GM19455 (cell line): ENCODE data around the gene C5orf52.
"Not testable (repeated sequence)": the region's sequence is repeated elsewhere in the genome, so short reads cannot be mapped to it uniquely, and the experiment has no call there.

ENCODE experiments used
- ATAC-seq: cut with Tn5 transposase; IDR thresholded peaks from one replicate; pipeline ENCODE4 v1.9.1; 2021; ENCODE audit not compliant: unreplicated experiment

The C5orf52 gene

GRCh38 chr5:157670662-157671591 lies at the start of gene C5orf52:
Gene C5orf52 (plus strand): TSS chr5:157671533. CDS start chr5:157671615, 82 bp downstream.
- ATAC-seq = no peak

- ATAC-seq = no peak
Measured at GRCh38 chr5:157624144-157624543, 47.2 kb upstream of the C5orf52 start.

- no peak for ATAC-seq
Measured at GRCh38 chr5:157626831-157627230, 44.5 kb upstream of the C5orf52 start.

GRCh38 chr5:157630341-157630740 lies 41.0 kb upstream of the C5orf52 start:
- ATAC-seq = no peak

DNA sequence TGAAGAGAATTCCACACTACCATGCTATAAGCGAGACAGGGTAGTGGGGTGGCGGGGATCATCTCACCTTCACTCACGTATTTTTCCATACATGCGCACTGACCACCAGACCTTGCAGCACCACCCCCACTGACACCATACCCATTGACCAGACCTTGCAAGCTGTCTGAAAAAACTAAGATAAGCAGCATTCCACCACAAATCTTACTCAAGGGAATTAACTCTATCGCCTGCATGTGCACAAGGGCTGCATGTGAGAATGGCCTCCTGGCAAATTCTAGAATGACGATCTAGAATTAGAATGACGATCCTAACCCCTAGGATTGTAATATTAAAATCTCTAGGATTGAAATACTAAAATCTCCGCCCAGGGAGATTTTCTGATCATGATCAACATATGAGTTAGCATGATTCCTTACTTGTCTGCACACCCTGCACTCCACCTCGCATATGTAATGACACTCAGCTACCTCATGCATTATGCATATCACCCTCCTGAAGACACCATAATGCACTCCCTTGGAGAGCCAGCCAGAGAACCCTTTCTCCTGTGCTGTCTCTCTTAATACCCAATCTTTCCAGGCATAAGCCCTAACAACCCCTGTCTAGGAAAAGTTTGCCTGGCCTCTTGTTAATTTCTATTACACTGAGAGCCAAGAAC lies 30.8 kb upstream of the C5orf52 start:
- ATAC-seq = no peak

DNA sequence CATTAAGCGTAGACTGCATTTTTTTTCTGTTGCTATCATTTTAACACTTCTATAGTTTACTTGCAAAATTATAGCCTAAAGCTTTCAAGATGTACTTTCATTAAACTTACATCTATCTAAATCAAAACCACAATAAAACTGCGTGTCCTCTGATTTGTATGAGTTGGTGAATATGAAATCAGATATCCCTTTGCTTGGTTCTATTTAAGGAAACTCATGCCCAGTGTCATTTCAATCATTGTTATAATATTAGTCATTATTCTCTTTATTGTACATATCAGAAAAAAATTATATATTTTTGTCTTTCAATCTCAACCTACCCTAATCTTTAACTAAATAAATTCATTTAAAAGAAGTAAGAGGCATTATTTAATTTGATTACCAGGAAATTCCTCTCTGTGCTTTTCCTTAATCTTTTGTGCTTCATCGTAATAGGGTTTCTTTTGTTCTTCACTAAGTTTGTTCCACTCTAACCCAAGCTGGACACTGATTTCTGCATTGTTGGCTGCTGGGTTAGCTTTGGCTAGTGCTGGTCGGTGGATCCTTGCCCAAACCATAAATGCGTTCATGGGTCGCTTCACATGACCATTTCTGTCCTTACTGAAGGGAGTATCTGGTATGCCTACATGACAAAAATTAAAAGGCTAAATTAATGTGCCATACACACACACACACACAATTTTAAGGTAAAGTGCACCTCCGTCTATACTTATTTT lies 22.9 kb upstream of the C5orf52 start:
- no peak for ATAC-seq

DNA sequence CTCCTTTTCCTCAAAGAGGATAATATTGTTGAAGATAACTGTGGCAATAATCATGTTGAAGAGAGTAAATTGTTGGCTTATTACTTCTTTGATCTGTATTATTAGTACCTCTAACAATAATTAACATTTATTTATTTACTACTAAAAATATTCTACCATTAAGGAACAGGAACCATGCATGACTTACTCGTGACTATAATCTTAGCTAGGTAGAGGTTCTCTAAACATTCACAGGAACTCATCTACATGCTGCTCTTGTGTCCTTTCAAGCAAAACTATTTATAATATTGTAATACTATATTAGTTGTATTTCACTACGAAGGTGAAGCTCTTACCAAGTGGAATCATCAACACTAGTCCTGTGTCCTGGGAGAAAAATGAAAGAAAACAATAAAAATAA lies 22.2 kb upstream of the C5orf52 start:
- ATAC-seq = no peak

GRCh38 chr5:157650991-157651611 lies 20.2 kb upstream of the C5orf52 start:
- ATAC-seq = no peak

DNA sequence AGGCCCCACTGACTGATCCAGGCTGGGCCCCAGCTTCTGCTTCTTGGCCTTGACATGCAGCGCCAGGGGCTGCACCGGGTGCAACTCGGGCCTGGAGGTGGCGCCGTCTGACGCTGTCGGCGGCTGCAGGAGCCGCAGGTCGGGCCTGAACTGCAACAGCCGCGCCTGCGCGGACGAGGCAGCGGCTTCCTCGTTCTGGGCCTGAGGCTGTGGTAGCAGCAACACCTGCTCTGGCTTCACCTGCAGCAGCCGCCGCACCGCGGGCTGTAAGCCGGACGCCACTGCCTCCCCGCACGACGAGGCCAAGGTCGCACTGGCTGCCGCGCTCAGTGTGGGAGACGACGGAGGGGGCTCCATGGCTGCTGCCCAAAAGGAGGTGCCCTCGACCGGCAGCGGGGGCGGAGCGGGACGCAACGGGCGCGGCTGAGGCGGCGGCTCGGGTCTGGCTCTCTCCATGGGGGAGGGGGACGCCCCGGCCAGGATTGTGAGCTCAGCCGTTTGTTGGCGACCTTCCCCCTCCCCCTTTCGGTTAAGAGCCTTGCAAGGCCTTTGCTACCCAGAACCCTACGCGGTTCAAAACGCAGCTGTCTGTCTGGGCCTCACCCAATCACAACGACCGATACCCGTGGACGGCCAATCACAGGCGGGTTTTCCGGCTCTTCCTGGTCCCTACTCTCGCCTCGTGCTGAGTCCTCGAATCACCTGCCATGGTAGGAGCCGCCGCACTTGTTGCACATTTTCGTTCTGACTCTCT lies 19.5 kb upstream of the C5orf52 start:
- ATAC-seq = no peak

DNA sequence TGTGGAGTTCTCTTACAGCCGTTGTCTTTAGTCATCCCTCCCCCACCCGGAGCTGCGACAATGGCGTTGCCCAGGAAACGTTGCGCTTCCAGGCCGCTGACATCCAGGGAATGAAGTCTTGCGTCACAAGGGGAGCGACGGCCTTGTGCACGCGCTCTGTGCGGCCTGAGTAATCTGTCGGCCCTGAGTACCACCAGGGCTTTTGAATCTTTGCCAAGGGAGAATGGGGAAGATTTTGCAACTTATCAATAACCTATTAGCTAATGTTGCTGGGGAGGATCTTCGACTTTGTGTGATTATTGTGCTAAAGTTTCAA lies 19.0 kb upstream of the C5orf52 start, which contains the start of gene SOX30:
Gene SOX30, minus strand, starts transcription at position 62 of the 316 bp plus-strand sequence. CDS start 360 bp downstream, outside the sequence.
- no peak for ATAC-seq

GRCh38 chr5:157657516-157657915 lies 13.8 kb upstream of the C5orf52 start:
- no peak for ATAC-seq

GRCh38 chr5:157658893-157659292 lies 12.4 kb upstream of the C5orf52 start:
- no peak for ATAC-seq

DNA sequence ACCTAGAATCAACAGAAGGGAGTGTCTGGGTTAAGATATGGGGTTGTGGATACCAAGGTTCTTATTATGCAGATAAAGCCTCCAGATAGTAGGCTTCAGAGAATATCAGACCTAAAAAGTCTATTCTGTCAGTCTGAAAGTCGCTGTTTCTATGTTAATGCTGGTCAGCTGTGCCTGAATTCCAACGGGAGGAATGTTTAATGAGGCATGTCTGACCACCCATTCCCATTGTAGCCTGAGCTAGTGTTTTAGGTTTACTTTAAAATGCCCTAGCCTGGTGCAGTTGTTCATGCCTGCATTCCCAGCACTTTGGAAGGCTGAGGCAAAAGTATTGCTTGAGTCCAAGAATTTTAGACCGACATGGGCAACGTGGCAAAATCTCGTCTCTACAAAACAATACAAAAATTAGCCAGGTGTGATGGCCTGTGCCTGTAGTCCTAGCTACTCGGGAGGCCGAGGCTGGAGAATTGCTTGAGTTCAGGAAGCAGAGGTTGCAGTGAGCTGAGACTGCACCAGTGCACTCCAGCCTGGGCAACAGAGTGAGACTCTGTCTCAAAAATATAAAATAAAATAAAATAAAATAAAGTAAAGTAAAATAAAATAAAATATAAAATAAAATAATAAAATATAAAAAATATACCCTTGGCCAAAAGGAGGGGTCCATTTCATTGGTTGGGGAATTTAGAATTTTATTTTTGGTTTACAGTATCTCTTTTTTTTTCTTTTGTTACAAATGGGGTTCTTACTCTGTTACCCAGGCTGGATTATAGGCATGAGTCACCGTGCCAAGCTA lies 11.3 kb upstream of the C5orf52 start:
- no peak for ATAC-seq

DNA sequence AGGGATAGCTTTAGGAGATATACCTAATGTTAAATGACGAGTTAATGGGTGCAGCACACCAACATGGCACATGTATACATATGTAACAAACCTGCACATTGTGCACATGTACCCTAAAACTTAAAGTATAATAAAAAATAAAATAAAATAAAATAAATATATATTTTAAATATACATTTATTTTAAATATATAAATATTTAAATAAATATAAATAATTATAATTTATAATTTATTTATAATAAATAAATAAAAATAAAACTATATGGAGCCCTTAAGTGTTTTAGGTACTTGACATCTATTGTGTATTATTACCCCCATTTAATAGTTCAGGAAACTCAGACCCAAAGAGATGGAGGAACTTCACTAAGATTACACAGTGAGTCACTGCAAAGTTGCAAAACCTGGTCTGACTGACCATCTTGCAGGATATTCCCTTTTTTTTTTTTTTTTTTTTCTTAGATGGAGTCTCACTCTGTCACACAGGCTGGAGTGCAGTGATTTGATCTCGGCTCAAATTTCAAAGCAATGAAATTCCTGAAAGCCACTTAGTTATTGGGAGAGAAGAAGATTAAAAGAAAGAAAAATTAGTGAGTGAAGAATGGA lies 5.8 kb upstream of the C5orf52 start:
- no peak for ATAC-seq

DNA sequence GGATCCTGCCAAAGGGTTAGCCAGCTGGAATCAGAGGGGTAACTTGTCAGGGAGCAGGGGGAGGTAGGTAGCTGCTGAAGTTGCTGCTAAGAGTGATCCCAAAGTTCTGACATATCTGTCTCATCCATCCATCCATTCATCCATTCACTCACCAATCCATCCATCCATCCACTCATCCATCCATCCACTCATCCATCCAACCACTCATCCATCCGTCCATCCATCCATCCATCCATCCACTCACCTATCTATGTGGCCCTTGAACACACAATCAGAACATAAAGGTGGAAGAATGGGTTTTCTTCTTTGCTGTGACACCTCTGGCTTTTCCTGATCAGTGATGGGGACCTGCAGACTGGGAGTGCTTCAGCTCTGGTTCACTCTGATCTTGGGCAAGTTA lies 3.0 kb upstream of the C5orf52 start:
- ATAC-seq = no peak

DNA sequence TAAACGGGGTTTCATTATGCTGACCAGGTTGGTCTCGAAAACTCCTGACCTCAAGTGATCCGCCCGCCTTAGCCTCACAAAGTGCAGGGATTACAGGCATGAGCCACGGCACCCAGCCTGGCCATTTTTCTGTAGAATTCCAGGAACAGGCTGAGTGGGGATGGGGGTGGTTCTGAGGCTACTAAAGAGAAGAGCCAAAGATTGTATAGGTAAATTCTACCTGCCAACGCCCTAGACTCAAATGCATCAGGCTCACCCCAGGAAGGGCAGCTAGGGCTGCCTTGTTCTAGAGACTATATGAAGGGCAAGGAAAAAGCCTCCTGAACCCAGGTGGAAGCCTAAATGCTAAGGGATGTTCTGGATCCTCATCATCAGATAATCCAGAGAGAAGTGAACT lies 1.6 kb upstream of the C5orf52 start:
- no peak for ATAC-seq

- no peak for ATAC-seq
Measured at GRCh38 chr5:157671592-157672330, 428 bp downstream of the C5orf52 start.

DNA sequence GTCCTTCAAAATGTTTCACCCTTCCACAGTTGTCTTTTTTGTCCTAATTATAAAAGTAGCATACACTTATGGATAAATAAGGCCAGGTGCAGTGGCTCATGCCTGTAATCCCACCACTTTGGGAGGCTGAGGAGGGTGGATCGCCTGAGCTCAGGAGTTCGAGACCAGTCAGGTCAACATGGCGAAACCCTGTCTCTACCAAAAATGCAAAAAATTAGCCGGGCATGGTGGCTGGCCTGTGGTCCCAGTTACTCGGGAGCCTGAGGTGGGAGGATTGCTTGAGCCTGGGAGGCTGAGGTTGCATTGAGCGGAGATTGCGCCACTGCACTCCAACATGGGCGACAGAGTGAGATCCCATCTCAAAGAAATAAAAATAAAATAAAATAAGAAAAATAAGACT lies 1.6 kb downstream of the C5orf52 start:
- ATAC-seq = no peak

DNA sequence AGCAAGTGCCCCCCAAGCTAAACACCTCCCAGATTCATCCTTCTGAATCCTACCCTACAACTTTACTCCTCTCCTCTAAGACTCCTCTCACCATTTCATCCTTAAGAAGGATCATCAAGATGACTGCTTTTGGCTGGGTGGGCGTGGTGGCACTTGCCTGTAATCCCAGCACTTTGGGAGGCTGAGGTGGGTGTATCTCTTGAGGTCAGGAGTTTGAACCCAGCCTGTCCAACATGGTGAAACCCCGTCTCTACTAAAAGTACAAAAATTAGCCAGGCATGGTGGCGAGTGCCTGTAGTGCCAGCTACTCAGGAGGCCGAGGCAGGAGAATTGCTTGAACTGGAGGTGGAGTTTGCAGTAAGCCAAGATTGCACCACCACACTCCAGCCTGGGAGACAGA lies 3.0 kb downstream of the C5orf52 start:
- not testable (repeated sequence) for ATAC-seq
